Aorta (tissue), 5 donors: ENCODE results near the gene CCDC88C. TPM values are rescaled to one million over a fixed set of nuclear protein-coding genes. Genes with fewer than 3 reads are reported as not detected.

Experiments
- ATAC-seq: fragments of 200-7000 bp; cut with Tn5 transposase; one replicate; pipeline ENCODE4 v1.9.1; 2022; ENCODE audit warnings: moderate library complexity; ENCODE audit not compliant: low FRiP score
- DNase-seq, 2 donors: peaks; one replicate each; pipeline ENCODE4 v3.0.0-alpha.2; 2020
- H3K27ac ChIP-seq, 2 donors: one replicate each; pipeline ENCODE4 v1.5.1; 2013; ENCODE audit warnings: low read length in 2 of 2, mild to moderate bottlenecking in 2 of 2, moderate library complexity in 2 of 2, control low read depth in 1 of 2, inconsistent platforms in 1 of 2, low read depth in 1 of 2
- H3K27me3 ChIP-seq, 2 donors: one replicate each; pipeline ENCODE4 v1.6.1; 2013; ENCODE audit warnings: control low read depth in 1 of 2, low read length in 1 of 2, mild to moderate bottlenecking in 1 of 2, moderate library complexity in 1 of 2; ENCODE audit not compliant: insufficient read depth in 2 of 2, control insufficient read depth in 1 of 2
- H3K36me3 ChIP-seq, 2 donors: one replicate each; pipeline ENCODE4 v1.6.1; 2013; ENCODE audit warnings: control low read depth in 1 of 2, low read length in 1 of 2, mild to moderate bottlenecking in 1 of 2; ENCODE audit not compliant: insufficient read depth in 2 of 2, control insufficient read depth in 1 of 2
- H3K4me1 ChIP-seq, 2 donors: one replicate each; pipeline ENCODE4 v1.6.1; 2013; ENCODE audit warnings: low read length in 2 of 2, control low read depth in 1 of 2, mild to moderate bottlenecking in 1 of 2, moderate library complexity in 1 of 2; ENCODE audit not compliant: insufficient read depth in 2 of 2, control insufficient read depth in 1 of 2
- H3K4me3 ChIP-seq, 2 donors: one replicate each; pipeline ENCODE4 v1.5.1; 2013; ENCODE audit warnings: low read length in 2 of 2, control low read depth in 1 of 2, mild to moderate bottlenecking in 1 of 2
- H3K9me3 ChIP-seq: one replicate; pipeline ENCODE4 v1.6.1; 2013; ENCODE audit warnings: mild to moderate bottlenecking, low read length; ENCODE audit not compliant: control insufficient read depth
- WGBS, 2 donors: extraction: QIAGEN DNeasy Blood & Tissue Kit; methylation state at CpG; one replicate each; pipeline ENCODE4 v1.1.7; 2013; 5-methylcytosine and 5-hydroxymethylcytosine counted together
- intact Hi-C, 2 donors: fragments of 100-400 bp; cut with DNase I; formaldehyde crosslinking; loops; one replicate each; pipeline versions ENCODE4 v1.14.2 to v1.15.0; 2022
- polyA plus RNA-seq, 2 donors: library from polyadenylated mRNA; stranded (reverse); fragments of 200-250 nt; gene quantifications; one replicate each; pipeline ENCODE4 v1.2.3, GENCODE V29; 2013
- total RNA-seq, 2 donors: library from RNA; stranded (reverse); fragmentation: NEBNext Ultra II Directional; extraction: Animal tissue kit (Norgen Biotek cat#: 25700); gene quantifications; one replicate each; pipeline ENCODE4 v1.2.1, GENCODE V29; 2021
- donor health status: healthy with polysubstance abuse.
- donor health status: Bipolar disorder and iron deficiency.
- donor health status: DM: no; HTN: no; CAD: no.
- donor health status: DM: no; HTN: no; CAD: no.
- donor health status: DM: yes; HTN: yes; CAD: no.

Gene CCDC88C
- total and polyA plus RNA-seq, 4 donors, result 0.33 to 18.4 (median 6.1) TPM

GRCh38 chr14:91350813-91351511, 66.7 kb downstream of the CCDC88C start:
- no peaks in the 10 kb centered on the region for H3K36me3 ChIP-seq
- ATAC-seq, result no peak
- no peaks in the 10 kb centered on the region for H3K9me3 ChIP-seq
- no peaks in the 10 kb centered on the region for H3K4me1 ChIP-seq
- 88 to 89% methylated on average over 18 of the region's 18 CpGs for WGBS, 2 donors
- intact Hi-C loops, result no loop called here
- H3K4me3 ChIP-seq, result no peak overlapping the region
- peak in 1 of 2 donors; percentile 31 for DNase-seq
- H3K27ac ChIP-seq, result no peak overlapping the region
- H3K27me3 ChIP-seq, result no peaks in the 10 kb centered on the region

- Histone ChIP-seq H3K9me3 (no peaks in the 10 kb centered on the region), H3K4me3 (no peak overlapping the region), H3K27ac (no peak overlapping the region), H3K27me3 (no peaks in the 10 kb centered on the region), H3K4me1 (no peaks in the 10 kb centered on the region), H3K36me3 (no peaks in the 10 kb centered on the region)
- DNase-seq (no peak), ATAC-seq (no peak)
- 93 to 94% methylated on average over 1 of the region's 1 CpG for WGBS, 2 donors
- intact Hi-C loops, result no loop called here
Measured at GRCh38 chr14:91350483-91350812, 67.2 kb downstream of the CCDC88C start.

- no peaks in the 10 kb centered on the region for H3K4me1 ChIP-seq
- no peak for ATAC-seq
- no peak overlapping the region for H3K4me3 ChIP-seq
Measured at GRCh38 chr14:91349481-91350074, 68.0 kb downstream of the CCDC88C start.

GRCh38 chr14:91348845-91349465, 68.7 kb downstream of the CCDC88C start:
- H3K4me3 ChIP-seq, result no peak overlapping the region
- WGBS, 2 donors, result 85 to 87% methylated on average over 9 of the region's 9 CpGs

More at GRCh38 chr14:91349481-91350074, 68.0 kb downstream of the CCDC88C start:
- 90 to 93% methylated on average over 10 of the region's 10 CpGs for WGBS, 2 donors
- Histone ChIP-seq H3K9me3 (no peaks in the 10 kb centered on the region), H3K27ac (no peak overlapping the region), H3K27me3 (no peaks in the 10 kb centered on the region), H3K36me3 (no peaks in the 10 kb centered on the region)
- peak in 1 of 2 donors; percentile 28 for DNase-seq
- intact Hi-C loops, result no loop called here

GRCh38 chr14:91346838-91347173, 70.8 kb downstream of the CCDC88C start:
- Histone ChIP-seq H3K4me1 (no peaks in the 10 kb centered on the region), H3K27me3 (no peaks in the 10 kb centered on the region), H3K36me3 (no peaks in the 10 kb centered on the region), H3K27ac (no peak overlapping the region), H3K9me3 (no peaks in the 10 kb centered on the region), H3K4me3 (no peak overlapping the region)
- ATAC-seq, result no peak
- DNase-seq, result peak in 1 of 2 donors; percentile 7
- intact Hi-C loops, result no loop called here
- 90 to 94% methylated on average over 4 of the region's 4 CpGs for WGBS, 2 donors

More at GRCh38 chr14:91348845-91349465, 68.7 kb downstream of the CCDC88C start:
- ATAC-seq (no peak), DNase-seq (peak in 1 of 2 donors; percentile 9)
- H3K4me1 ChIP-seq, result no peaks in the 10 kb centered on the region
- H3K27ac ChIP-seq, result no peak overlapping the region
- no peaks in the 10 kb centered on the region for H3K9me3 ChIP-seq
- no peaks in the 10 kb centered on the region for H3K36me3 ChIP-seq
- no peaks in the 10 kb centered on the region for H3K27me3 ChIP-seq
- intact Hi-C loops, result no loop called here

GRCh38 chr14:91344096-91344495, 73.5 kb downstream of the CCDC88C start:
- Histone ChIP-seq H3K9me3 (no peaks in the 10 kb centered on the region), H3K36me3 (no peaks in the 10 kb centered on the region), H3K27me3 (no peaks in the 10 kb centered on the region), H3K4me1 (no peaks in the 10 kb centered on the region), H3K27ac (no peak overlapping the region), H3K4me3 (no peak overlapping the region)
- no peak for ATAC-seq
- 82 to 96% methylated on average over 5 of the region's 5 CpGs for WGBS, 2 donors
- intact Hi-C loops, result no loop called here
- DNase-seq, result no peak

- Histone ChIP-seq H3K36me3 (no peaks in the 10 kb centered on the region), H3K27me3 (no peaks in the 10 kb centered on the region), H3K27ac (no peak overlapping the region), H3K9me3 (no peaks in the 10 kb centered on the region), H3K4me3 (no peak overlapping the region), H3K4me1 (no peaks in the 10 kb centered on the region)
- intact Hi-C loops, result no loop called here
- peak in 1 of 2 donors; percentile 33 for DNase-seq
- ATAC-seq, result no peak
- WGBS, 2 donors, result 94 to 98% methylated on average over 11 of the region's 11 CpGs
Measured at GRCh38 chr14:91343051-91343450, 74.6 kb downstream of the CCDC88C start.

GRCh38 chr14:91342206-91342760, 75.3 kb downstream of the CCDC88C start:
- DNase-seq (peak in 1 of 2 donors; percentile 36), ATAC-seq (no peak)
- H3K4me1 ChIP-seq, result no peaks in the 10 kb centered on the region
- H3K9me3 ChIP-seq, result no peaks in the 10 kb centered on the region
- H3K27me3 ChIP-seq, result no peaks in the 10 kb centered on the region
- H3K4me3 ChIP-seq, result no peak overlapping the region
- intact Hi-C loops, result no loop called here
- H3K27ac ChIP-seq, result no peak overlapping the region
- H3K36me3 ChIP-seq, result no peaks in the 10 kb centered on the region
- 63 to 76% methylated on average over 12 of the region's 12 CpGs for WGBS, 2 donors
